Activated gamma-delta T cell treated with Interleukin-2 at 50 U/mL for 16 hours (primary cell): ENCODE measurements around the gene ACACB.

Experiments
- DNase-seq: peaks from one replicate; pipeline ENCODE4 v3.0.0-alpha.2; 2020

Gene ACACB

GRCh38 chr12:109259545-109259895, 143.1 kb downstream of the ACACB start:
- no peak for DNase-seq

DNA sequence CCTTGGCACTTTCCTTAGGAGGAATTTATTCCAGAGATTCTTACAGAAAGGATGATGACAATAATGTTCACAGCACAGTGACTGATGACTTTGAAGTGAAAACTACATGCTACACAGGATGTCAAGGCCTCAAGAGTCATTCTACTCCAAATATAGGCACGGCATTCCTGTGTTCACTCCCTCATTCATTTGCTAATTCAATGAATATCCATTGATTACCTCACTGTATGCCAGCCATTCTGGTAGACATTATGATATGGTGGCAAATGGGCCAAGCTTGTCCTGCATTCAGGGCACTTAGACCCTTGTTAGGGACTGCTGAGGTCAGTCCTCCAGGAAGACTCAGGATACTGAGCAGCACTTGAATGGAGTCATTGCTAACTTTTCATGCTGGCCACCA, 144.7 kb downstream of the ACACB start:
- no peak for DNase-seq

- DNase-seq: no peak
Observed at GRCh38 chr12:109261939-109262338, 145.6 kb downstream of the ACACB start.

DNA sequence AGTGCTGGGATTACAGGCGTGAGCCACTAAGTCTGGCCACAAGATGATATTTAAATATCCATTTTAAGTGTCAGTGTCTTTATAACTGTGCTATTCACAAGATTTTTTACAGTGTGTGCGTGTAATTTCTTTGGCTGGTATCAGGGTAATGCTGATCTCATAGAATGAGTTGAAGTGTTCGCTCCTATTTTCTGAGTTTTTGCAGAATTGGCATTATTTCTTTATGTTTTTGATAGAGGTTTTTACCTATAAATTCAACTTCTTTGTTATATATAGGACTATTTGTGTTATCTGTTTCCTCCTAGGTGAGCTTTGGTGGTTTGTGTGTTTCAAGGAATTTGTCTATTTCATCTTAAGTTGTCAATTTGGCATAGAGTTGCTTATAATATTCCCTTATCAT, 147.1 kb downstream of the ACACB start:
- no peak for DNase-seq

DNA sequence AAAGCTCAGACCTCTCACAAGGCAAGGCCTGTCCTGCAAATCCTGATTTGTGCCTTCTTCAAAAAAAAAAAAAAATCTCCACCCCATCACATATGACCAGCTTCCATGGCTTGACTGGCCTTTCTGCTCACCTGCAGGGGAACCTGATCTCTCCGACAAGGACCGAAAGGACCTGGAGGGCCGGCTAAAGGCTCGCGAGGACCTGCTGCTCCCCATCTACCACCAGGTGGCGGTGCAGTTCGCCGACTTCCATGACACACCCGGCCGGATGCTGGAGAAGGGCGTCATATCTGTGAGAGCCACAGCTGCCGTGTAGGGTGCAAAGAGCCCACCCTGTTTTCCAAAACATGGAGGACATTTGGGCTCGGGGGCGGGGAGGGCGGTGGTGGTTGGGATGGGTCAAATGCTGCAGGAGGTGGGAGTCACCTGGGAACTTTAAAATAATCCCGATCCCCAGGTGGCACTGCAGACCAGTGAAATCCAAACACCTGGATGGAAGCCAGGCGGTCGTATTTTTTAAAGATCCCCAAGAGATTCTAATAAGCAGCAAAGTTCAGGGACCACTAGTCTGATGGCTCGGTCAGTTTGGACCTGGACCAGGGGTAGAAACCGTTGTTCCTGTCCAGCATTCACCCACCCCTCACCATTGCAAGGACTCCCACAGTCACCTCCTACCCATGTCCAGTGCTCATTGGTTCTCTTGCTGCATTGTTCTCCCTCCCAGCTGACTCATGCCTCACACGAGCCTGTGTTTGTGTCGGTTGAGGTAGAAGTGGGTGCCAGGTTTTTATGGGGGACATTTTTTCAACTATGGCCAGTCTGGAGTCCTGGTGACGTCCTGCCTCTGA, 147.9 kb downstream of the ACACB start:
- DNase-seq: no peak

DNA sequence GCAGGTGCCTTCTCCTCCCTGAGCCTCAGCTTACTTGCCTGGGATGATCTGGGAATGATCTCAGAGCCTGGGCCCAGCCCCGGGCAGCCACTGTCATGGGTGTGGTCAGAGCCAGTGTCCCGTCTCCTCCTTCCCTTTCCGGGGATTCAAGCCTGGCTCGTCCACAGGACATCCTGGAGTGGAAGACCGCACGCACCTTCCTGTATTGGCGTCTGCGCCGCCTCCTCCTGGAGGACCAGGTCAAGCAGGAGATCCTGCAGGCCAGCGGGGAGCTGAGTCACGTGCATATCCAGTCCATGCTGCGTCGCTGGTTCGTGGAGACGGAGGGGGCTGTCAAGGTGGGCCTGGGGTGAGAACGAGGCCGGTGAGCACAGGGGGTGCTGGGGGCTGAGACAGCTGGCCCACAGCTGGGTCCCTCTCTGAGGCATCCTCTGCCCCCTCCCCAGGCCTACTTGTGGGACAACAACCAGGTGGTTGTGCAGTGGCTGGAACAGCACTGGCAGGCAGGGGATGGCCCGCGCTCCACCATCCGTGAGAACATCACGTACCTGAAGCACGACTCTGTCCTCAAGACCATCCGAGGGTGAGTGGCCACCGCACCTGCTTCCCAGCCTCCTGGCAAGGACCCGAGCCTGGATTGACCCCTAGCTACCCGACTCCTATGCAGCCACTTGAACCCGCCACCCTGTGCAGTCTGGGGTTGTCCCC, 148.7 kb downstream of the ACACB start:
- no peak for DNase-seq

DNA sequence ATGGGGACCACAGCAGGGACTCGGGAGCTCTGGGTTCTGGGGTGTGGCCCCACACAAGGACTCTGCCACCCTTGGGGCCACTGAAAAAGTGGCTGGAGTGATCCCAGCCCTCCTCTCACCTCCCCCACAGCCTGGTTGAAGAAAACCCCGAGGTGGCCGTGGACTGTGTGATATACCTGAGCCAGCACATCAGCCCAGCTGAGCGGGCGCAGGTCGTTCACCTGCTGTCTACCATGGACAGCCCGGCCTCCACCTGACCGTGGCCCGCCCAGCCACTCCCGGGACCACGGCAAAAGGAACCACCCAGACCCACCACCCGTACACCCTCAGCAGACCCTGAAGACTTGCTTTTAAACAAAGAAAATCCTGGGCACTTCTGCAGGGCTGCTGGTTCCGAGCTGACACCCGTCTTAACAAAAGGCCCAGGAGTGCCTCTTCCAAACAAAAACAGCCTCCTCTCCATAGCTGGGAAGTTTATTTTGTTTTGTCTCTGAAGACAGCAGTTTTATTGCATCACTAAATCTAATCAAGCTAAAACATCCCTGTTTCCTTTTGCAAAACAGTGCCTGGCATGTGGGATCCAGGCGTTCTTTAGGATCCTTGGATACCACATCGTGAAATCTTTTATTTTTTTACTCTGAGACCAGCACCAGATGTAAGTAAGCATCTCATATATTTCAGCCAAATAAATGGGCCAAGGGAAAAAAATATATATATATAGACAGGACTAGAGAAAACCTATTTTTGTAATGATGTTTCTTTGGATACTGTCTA, 149.9 kb downstream of the ACACB start:
- no peak for DNase-seq

GRCh38 chr12:109267361-109267760, 151.0 kb downstream of the ACACB start:
- DNase-seq: no peak

- no peak for DNase-seq
Observed at GRCh38 chr12:109268896-109269295, 152.5 kb downstream of the ACACB start.

GRCh38 chr12:109269428-109269827, 153.0 kb downstream of the ACACB start:
- DNase-seq: no peak

DNA sequence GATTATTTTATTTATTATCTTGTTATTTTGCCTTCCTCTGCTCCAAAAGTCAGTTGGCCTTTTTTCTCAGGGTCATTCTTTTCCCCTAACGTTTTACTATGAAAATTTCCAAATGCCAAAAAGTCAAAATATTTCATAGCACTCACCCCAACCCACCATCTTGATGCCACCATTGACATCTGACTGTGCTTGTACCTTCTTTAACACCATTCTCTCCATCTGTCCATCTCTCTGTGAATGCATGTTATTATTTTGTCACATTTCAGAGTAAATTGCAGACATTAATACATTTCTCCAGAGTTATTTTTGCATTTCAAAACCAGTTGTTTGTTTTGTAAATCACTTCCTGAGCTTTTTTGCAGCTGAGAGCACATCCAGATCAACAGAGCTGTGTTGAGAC, 154.1 kb downstream of the ACACB start:
- no peak for DNase-seq

DNA sequence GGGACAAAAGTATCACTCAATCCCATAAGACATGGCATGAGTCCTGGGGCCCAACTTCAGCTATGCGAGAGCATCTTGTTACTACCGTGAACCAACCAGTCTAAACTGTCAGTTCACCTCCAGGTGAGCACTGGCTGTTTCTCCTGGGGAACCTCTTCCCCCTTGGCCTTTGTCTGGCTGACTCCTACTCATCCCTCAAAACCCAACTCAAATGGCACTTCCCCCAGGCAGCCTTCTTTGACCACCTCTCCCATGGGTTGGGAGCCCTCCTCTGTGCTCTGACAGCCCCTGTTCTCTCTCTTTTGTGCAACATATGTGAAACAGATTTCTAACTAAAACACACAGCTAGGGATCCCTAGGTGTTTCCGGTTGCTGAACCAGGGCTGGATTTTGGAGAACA, 155.0 kb downstream of the ACACB start:
- DNase-seq: no peak

DNA sequence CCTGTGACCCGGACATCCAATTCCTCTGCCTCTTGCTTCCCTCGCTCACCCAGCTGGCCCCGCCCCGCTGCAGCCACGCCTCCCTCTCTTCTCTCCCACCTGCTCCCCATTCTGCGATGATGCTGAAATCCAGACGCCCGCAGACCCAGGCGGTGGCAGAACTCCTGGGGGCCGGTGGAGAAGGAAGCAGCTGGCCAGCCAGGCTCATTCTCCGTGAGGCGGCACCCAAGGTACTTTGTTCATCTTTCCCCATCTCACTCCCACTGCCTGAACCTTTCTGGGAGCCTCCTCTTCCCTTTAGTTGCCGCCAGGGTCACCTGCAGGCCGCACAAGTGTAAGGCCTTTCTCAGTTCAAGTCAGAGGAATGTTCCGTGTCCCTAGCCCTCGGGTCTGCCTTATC, 157.0 kb downstream of the ACACB start:
- DNase-seq: no peak

GRCh38 chr12:109274381-109274780, 158.0 kb downstream of the ACACB start:
- no peak for DNase-seq

- no peak for DNase-seq
Observed at GRCh38 chr12:109275173-109275572, 158.8 kb downstream of the ACACB start.

DNA sequence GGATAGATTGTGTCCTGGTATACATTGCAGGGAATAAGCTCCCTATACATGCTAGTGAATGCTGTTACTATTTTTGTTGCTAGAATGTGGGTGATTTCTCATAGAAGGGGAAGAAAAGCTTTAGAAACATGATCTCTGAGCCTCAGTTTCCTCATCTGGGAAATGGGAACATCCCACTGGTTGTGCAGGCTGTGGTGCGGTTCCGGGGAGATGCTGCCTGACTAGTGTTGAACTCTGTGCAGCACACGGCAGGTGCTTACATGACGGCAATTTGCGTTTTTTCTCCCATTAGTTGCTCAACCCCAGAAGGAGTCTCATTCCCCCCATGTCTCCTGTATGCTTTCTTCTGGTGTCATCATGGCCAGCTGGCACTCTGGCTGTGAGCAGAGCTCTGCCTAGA, 159.8 kb downstream of the ACACB start:
- no peak for DNase-seq

GRCh38 chr12:109277255-109277898, 161.0 kb downstream of the ACACB start:
- DNase-seq: no peak

- DNase-seq: no peak
Observed at GRCh38 chr12:109277899-109278762, 161.7 kb downstream of the ACACB start.

GRCh38 chr12:109278912-109279311, 162.5 kb downstream of the ACACB start:
- DNase-seq: no peak

GRCh38 chr12:109279525-109279924, 163.1 kb downstream of the ACACB start:
- no peak for DNase-seq

- no peak for DNase-seq
Observed at GRCh38 chr12:109281452-109281851, 165.1 kb downstream of the ACACB start.

DNA sequence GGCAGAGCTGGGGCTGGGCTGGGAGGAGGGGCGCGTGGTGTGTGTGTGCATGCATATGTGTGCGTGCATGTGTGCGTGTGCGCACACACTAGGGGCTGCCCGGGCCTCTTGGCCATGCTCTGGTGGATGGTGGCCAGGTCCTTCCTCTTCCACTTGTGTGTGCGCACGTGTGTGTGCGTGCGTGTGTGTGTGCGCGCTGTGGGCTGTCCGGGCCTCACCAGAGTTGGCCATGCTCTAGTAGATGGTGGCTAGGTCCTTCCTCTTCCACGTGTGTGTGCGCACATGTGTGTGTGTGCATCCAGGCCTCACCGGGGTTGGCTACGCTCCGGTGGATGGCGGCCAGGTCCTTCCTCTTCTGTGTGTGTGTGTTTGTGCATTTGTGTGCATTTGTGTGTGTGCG, 168.0 kb downstream of the ACACB start:
- no peak for DNase-seq
